Coronary artery (tissue), 2 donors: ENCODE results near the gene COL5A1.

Source experiments
- DNase-seq: peaks from one replicate; pipeline ENCODE4 v3.0.0-alpha.2; 2017; ENCODE audit warnings: low spot score
- H3K27ac ChIP-seq, 2 donors: fragments of 200-600 bp; sonication (generic); one replicate each; pipeline ENCODE4 v1.5.1; 2016 to 2019
- H3K4me3 ChIP-seq: fragments of 200-600 bp; sonication (generic); 2 replicates; pipeline ENCODE4 v1.5.1; 2016; ENCODE audit warnings: mild to moderate bottlenecking, moderate library complexity
- TF ChIP-seq, protein P1 (sequence below): fragments of 200-600 bp; sonication (generic); IDR thresholded peaks from one replicate; pipeline ENCODE4 v1.5.1; 2019; ENCODE audit warnings: antibody characterized with exemption

Gene COL5A1

DNA sequence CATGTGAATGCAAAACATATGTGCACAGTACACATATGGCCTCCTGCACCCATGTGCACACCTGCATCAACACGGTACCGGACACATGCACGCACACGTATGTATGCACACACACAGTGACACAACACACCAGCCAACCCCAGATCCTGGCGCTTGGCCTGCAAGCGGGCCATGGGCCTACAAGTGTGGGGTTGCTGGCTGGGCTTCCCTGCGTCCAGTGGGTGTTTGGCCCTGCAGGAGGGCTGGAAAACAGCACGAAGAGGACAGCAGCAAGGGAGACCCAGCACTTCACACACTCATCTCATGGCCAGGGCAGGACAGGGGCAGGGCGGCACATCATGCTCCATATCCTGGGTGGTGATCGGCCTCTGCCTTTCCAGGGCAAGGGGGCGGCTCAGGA lies 77.7 kb downstream of the COL5A1 start:
- TF ChIP-seq, protein P1, sequence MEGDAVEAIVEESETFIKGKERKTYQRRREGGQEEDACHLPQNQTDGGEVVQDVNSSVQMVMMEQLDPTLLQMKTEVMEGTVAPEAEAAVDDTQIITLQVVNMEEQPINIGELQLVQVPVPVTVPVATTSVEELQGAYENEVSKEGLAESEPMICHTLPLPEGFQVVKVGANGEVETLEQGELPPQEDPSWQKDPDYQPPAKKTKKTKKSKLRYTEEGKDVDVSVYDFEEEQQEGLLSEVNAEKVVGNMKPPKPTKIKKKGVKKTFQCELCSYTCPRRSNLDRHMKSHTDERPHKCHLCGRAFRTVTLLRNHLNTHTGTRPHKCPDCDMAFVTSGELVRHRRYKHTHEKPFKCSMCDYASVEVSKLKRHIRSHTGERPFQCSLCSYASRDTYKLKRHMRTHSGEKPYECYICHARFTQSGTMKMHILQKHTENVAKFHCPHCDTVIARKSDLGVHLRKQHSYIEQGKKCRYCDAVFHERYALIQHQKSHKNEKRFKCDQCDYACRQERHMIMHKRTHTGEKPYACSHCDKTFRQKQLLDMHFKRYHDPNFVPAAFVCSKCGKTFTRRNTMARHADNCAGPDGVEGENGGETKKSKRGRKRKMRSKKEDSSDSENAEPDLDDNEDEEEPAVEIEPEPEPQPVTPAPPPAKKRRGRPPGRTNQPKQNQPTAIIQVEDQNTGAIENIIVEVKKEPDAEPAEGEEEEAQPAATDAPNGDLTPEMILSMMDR = no peak
- Histone ChIP-seq H3K27ac (no peak overlapping the region), H3K4me3 (no peak overlapping the region)
- DNase-seq = no peak

DNA sequence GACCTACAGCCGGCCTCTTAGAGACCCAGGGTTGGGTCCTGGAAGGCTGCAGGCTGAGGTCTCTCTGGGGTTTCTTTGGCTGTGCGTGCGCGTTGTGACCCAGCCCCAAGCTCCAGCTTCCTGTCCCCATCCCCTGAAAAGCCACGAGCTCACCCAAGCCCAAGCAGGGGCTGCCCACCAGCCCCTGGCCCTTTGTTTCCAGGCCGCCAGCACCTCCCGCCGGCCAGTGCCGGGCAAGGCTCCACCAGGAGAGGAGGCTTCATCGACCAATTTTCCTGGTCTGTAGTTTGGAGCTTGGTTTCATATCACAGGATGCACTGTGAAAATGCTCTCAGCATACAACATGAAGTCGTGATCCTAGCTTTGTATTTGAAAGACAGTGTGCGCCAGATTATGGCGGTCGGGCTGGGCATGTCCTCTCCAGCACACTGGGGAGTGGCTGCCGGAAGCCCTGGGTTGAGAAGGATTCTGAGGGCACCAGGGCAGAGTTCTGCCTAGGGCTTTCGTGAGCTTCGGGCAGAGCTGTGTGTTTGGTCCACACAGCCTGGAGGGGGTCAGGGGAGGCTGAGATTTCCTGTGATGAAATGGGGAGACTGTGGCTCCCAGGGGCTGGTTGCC lies 78.6 kb downstream of the COL5A1 start:
- no peak overlapping the region for H3K27ac ChIP-seq
- DNase-seq = no peak
- H3K4me3 ChIP-seq = no peak overlapping the region
- TF ChIP-seq, protein P1 = no peak

DNA sequence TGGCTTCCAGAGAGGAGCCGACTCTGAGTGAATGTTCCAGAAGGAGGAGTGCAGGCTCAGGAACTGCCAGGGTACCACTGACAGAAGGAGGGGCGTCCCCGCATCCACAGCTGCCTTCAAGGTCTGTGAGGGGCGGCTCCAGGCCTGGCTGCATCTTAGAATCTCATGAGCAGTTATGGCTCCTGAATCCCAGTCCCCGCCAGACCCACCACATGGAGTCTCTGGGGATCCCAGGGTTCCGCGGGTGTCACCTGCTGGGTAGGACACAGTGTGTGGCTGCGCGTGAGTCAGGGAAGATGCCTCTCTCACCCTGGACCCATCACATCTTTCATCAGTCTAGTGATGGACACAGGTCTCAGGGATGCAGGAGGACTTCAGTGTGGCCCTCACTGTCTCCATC lies 79.2 kb downstream of the COL5A1 start:
- no peak for DNase-seq

DNA sequence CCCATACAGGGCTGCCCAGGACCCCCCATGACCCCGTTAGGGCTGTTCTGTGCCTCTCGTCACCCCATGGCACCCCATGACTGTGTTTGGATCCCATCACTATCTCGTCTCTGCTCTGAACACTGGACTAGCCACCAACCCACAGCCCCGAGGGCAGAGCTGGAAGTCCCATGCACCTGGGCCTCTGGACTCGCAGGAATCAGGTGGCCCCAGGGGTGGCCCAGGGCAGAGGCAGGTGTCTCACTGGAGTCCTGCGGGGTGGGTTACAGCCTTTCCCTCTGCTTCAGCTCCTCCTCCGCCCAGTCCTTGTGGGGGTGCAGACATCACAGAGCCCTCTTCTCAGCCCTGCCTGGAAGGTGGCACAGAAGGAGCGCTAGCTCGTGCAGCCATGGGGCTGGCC lies 79.7 kb downstream of the COL5A1 start:
- H3K27ac ChIP-seq = no peak overlapping the region

More for the DNA sequence above, 79.2 kb downstream of the COL5A1 start:
- Histone ChIP-seq H3K27ac (no peak overlapping the region), H3K4me3 (no peak overlapping the region)
- TF ChIP-seq, protein P1 = no peak

DNA sequence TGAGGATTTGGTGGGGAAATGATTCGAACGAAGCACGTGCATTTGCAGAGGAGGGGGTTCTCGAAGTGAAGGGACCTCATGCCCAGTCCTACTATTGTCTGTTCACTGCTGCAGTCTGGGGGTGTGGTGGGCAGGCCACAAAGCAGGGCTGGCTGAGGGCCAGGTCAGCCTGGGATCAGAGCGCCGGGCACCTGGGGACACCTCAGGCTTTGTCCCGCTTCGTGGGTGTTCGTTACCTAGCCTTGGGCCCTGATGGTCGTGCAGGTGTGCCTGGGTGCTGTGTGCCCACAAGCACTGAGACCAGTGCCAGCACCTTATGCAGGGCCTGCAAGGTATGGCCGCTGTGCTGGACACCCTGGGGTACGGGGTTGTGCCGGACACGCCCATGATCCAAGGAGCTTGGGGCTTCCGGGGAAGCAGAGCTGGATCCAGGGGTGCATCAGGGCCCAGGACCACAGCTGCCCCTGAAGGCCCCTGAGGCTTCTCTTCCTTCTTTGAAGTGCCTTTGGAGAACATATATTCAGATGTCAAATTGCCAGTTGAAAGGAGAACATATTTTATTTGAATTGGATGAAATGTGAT lies 80.6 kb downstream of the COL5A1 start:
- no peak overlapping the region for H3K27ac ChIP-seq
- TF ChIP-seq, protein P1 = no peak

More for the DNA sequence above, 79.7 kb downstream of the COL5A1 start:
- TF ChIP-seq, protein P1 = no peak
- no peak for DNase-seq
- no peak overlapping the region for H3K4me3 ChIP-seq

DNA sequence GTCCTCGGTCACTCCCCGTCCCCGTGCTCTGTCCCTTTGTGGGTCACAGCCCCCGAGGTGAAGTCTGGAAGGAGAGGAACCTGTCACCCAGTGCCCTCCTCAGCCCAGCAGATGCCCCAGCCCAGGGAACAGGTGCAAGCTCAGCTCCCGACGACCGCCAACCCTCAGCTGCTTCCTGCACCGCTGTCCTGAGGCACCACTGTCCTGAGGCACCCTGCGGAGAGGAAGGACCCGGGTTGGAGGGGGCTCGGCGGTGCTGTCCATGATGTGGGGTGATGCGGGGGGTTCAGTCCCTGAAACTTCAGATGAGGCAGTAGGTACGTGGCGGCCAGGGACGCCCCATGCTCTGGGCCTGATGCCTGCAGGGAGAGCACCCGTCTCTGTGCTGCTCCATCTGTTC lies 81.4 kb downstream of the COL5A1 start:
- no peak overlapping the region for H3K27ac ChIP-seq
- DNase-seq = no peak
- TF ChIP-seq, protein P1 = no peak
- no peak overlapping the region for H3K4me3 ChIP-seq

More for the DNA sequence above, 80.6 kb downstream of the COL5A1 start:
- H3K4me3 ChIP-seq = no peak overlapping the region
- no peak for DNase-seq
